Neural cell (in vitro differentiated cells): ENCODE measurements around the gene CYP4F3. TPM values are rescaled to one million over a fixed set of nuclear protein-coding genes. Genes with fewer than 3 reads are reported as not detected.

Experiments
- H2AFZ ChIP-seq: fragments of 200-600, 300-800 bp; sonication (generic), shearing (Covaris generic); 2 replicates; pipeline ENCODE4 v1.6.0; 2014; ENCODE audit warnings: low read depth, mild to moderate bottlenecking, antibody characterized with exemption, low read length, moderate library complexity
- H3F3A ChIP-seq: fragments of 200-600 bp; shearing (Covaris generic); 2 replicates; pipeline ENCODE4 v1.6.1; 2016; ENCODE audit warnings: mild to moderate bottlenecking, moderate library complexity, mixed read lengths, antibody characterized with exemption, low read length; ENCODE audit not compliant: insufficient read depth, poor library complexity, severe bottlenecking
- H3K27ac ChIP-seq: fragments of 200-600, 300-800 bp; sonication (generic), shearing (Covaris generic); 2 replicates; pipeline ENCODE4 v1.5.1; 2014; ENCODE audit warnings: mild to moderate bottlenecking, low read length, moderate library complexity
- H3K27me3 ChIP-seq: fragments of 300-800, 200-600 bp; sonication (generic), shearing (Covaris generic); 2 replicates; pipeline ENCODE4 v1.6.0; 2014; ENCODE audit warnings: mild to moderate bottlenecking, low read depth, low read length, moderate library complexity; ENCODE audit not compliant: insufficient read depth
- H3K36me3 ChIP-seq: fragments of 300-800, 200-600 bp; sonication (generic), shearing (Covaris generic); 2 replicates; pipeline ENCODE4 v1.5.1; 2014; ENCODE audit warnings: mild to moderate bottlenecking, antibody characterized with exemption, low read length, moderate library complexity; ENCODE audit not compliant: insufficient read depth
- H3K4me2 ChIP-seq: fragments of 300-800, 200-600 bp; sonication (generic), shearing (Covaris generic); 2 replicates; pipeline ENCODE4 v1.6.0; 2014; ENCODE audit warnings: mild to moderate bottlenecking, low read length
- H3K4me3 ChIP-seq: fragments of 300-800, 200-600 bp; sonication (generic), shearing (Covaris generic); 2 replicates; pipeline ENCODE4 v1.5.1; 2014; ENCODE audit warnings: mild to moderate bottlenecking, low read length, moderate library complexity
- H3K79me2 ChIP-seq: fragments of 200-600 bp; shearing (Covaris generic); replicated peaks from 2 replicates; pipeline ENCODE4 v1.6.0; 2014; ENCODE audit warnings: mild to moderate bottlenecking, low read length, moderate library complexity; ENCODE audit not compliant: insufficient read depth
- H3K9ac ChIP-seq: fragments of 300-800, 200-600 bp; sonication (generic), shearing (Covaris generic); 2 replicates; pipeline ENCODE4 v1.6.1; 2016; ENCODE audit warnings: mild to moderate bottlenecking, low read length, mixed read lengths
- H3K9me2 ChIP-seq: fragments of 200-600 bp; shearing (Covaris generic); 2 replicates; pipeline ENCODE4 v1.6.1; 2016; ENCODE audit warnings: mild to moderate bottlenecking, low read length, mixed read lengths; ENCODE audit not compliant: insufficient read depth
- H3K9me3 ChIP-seq: fragments of 200-600, 300-800 bp; sonication (generic), shearing (Covaris generic); 2 replicates; pipeline ENCODE4 v1.6.1; 2016; ENCODE audit warnings: mild to moderate bottlenecking, mixed run types, low read length, moderate library complexity, mixed read lengths
- H4K20me1 ChIP-seq: fragments of 200-600 bp; shearing (Covaris generic); 2 replicates; pipeline ENCODE4 v1.6.1; 2016; ENCODE audit warnings: mild to moderate bottlenecking, mixed run types; ENCODE audit not compliant: insufficient read depth
- CTCF ChIP-seq: fragments of 450-650 bp; IDR thresholded peaks from 2 replicates; pipeline ENCODE4 v1.5.1; 2014; ENCODE audit warnings: antibody characterized with exemption, mild to moderate bottlenecking, moderate library complexity; ENCODE audit not compliant: poor library complexity, severe bottlenecking
- EP300 ChIP-seq: fragments of 450-650 bp; conservative IDR thresholded peaks from 2 replicates; pipeline ENCODE4 v1.6.1; 2014; ENCODE audit warnings: antibody characterized with exemption, mild to moderate bottlenecking, moderate library complexity; ENCODE audit not compliant: poor library complexity, severe bottlenecking
- EZH2 ChIP-seq: fragments of 200-600, 300-800 bp; shearing (Covaris generic), sonication (generic); IDR thresholded peaks from 2 replicates; pipeline ENCODE4 v1.6.1; 2014; ENCODE audit warnings: antibody characterized with exemption, low read length, borderline replicate concordance, mild to moderate bottlenecking; ENCODE audit not compliant: insufficient read depth, poor library complexity, severe bottlenecking
- MXI1 ChIP-seq: fragments of 450-650 bp; conservative IDR thresholded peaks from 2 replicates; pipeline ENCODE4 v1.6.1; 2014; ENCODE audit warnings: antibody characterized with exemption, mild to moderate bottlenecking; ENCODE audit not compliant: poor library complexity, severe bottlenecking
- POLR2AphosphoS5 ChIP-seq: IDR thresholded peaks from 2 replicates; pipeline ENCODE4 v1.6.1; 2012
- RAD21 ChIP-seq: fragments of 450-650 bp; conservative IDR thresholded peaks from 2 replicates; pipeline ENCODE4 v1.6.1; 2014; ENCODE audit warnings: antibody characterized with exemption, mild to moderate bottlenecking, moderate library complexity
- SMC3 ChIP-seq: fragments of 450-650 bp; conservative IDR thresholded peaks from 2 replicates; pipeline ENCODE4 v1.6.1; 2014; ENCODE audit warnings: antibody characterized with exemption, mild to moderate bottlenecking, moderate library complexity; ENCODE audit not compliant: poor library complexity
- TAF1 ChIP-seq: IDR thresholded peaks from 2 replicates; pipeline ENCODE4 v1.6.1; 2012; ENCODE audit warnings: low read depth
- polyA plus RNA-seq: library from polyadenylated mRNA; depleted of rRNA; stranded (reverse); fragments of >200 nt; gene quantifications from 2 replicates; pipeline ENCODE4 v1.2.3, GENCODE V29; 2014
- TF ChIP-seq, protein P1 (sequence below): IDR thresholded peaks from 2 replicates; pipeline ENCODE4 v1.6.1; 2012; ENCODE audit warnings: borderline replicate concordance

Gene CYP4F3
- polyA plus RNA-seq, 1 donor from 2014 or later, result not detected

- no peak for TF ChIP-seq EP300
- no peak for TF ChIP-seq MXI1
- no peak for TF ChIP-seq RAD21
- TF ChIP-seq TAF1, result no peak
- TF ChIP-seq SMC3, result no peak
- TF ChIP-seq EZH2, result no peak
- TF ChIP-seq, protein P1, sequence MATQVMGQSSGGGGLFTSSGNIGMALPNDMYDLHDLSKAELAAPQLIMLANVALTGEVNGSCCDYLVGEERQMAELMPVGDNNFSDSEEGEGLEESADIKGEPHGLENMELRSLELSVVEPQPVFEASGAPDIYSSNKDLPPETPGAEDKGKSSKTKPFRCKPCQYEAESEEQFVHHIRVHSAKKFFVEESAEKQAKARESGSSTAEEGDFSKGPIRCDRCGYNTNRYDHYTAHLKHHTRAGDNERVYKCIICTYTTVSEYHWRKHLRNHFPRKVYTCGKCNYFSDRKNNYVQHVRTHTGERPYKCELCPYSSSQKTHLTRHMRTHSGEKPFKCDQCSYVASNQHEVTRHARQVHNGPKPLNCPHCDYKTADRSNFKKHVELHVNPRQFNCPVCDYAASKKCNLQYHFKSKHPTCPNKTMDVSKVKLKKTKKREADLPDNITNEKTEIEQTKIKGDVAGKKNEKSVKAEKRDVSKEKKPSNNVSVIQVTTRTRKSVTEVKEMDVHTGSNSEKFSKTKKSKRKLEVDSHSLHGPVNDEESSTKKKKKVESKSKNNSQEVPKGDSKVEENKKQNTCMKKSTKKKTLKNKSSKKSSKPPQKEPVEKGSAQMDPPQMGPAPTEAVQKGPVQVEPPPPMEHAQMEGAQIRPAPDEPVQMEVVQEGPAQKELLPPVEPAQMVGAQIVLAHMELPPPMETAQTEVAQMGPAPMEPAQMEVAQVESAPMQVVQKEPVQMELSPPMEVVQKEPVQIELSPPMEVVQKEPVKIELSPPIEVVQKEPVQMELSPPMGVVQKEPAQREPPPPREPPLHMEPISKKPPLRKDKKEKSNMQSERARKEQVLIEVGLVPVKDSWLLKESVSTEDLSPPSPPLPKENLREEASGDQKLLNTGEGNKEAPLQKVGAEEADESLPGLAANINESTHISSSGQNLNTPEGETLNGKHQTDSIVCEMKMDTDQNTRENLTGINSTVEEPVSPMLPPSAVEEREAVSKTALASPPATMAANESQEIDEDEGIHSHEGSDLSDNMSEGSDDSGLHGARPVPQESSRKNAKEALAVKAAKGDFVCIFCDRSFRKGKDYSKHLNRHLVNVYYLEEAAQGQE, result no peak
- TF ChIP-seq CTCF, result no peak
- no peak for TF ChIP-seq POLR2AphosphoS5
- Histone ChIP-seq H2AFZ (no peak overlapping the region), H3K36me3 (no peaks in the 10 kb centered on the region), H3K79me2 (no peaks in the 10 kb centered on the region), H3K4me2 (no peak overlapping the region), H3K9ac (no peak overlapping the region), H3K4me3 (no peak overlapping the region), H4K20me1 (no peaks in the 10 kb centered on the region), H3F3A (no peaks in the 10 kb centered on the region), H3K27me3 (no peaks in the 10 kb centered on the region), H3K9me2 (no peaks in the 10 kb centered on the region), H3K27ac (no peak overlapping the region), H3K9me3 (no peaks in the 10 kb centered on the region)
Observed at GRCh38 chr19:15639596-15639995, 1.1 kb upstream of the CYP4F3 start.

DNA sequence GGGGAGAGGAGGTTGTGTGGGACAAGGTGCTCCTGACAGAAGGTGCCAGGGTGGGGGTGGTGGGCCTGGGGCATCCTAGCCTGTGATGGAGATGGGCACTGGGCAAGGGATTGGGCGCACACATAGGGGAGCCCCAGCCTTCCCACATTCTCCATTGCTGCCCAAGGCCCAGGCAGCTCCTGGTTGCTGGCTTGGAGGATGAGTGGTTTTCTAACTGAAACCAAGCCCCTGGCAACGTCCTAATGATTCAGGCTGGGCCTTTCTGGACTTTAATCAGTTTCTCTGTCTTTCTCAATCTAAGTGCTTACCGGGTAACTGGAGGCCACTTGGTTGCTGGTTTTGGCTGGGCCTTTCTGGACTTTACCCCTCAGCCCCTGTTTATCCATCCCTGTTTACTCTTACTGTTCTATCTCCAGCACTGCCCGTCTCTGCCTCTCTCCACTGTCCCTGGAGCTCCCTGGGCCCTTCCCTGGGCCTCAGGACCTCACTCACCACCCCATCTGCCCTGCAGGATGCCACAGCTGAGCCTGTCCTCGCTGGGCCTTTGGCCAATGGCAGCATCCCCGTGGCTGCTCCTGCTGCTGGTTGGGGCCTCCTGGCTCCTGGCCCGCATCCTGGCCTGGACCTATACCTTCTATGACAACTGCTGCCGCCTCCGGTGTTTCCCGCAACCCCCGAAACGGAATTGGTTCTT is 354 bp downstream of the CYP4F3 start:
- Histone ChIP-seq H3K9ac (no peak overlapping the region), H3K9me3 (no peaks in the 10 kb centered on the region), H3K4me3 (no peak overlapping the region)

More for the DNA sequence above, 354 bp downstream of the CYP4F3 start:
- Histone ChIP-seq H2AFZ (no peak overlapping the region), H3K36me3 (no peaks in the 10 kb centered on the region), H3K4me2 (no peak overlapping the region), H3K9me2 (no peaks in the 10 kb centered on the region), H3F3A (no peaks in the 10 kb centered on the region), H3K27me3 (no peaks in the 10 kb centered on the region), H3K27ac (no peak overlapping the region), H3K79me2 (no peaks in the 10 kb centered on the region), H4K20me1 (no peaks in the 10 kb centered on the region)
- TF ChIP-seq TAF1 (no peak), POLR2AphosphoS5 (no peak), EP300 (no peak)
- TF ChIP-seq, protein P1, result no peak
